OCI-M1 (cell line): ENCODE results near the gene ATG4A.

Experiments used
- DNase-seq: peaks from one replicate; lab custom pipeline; 2025; lab: John Stamatoyannopoulos, UW

ATG4A gene

DNA sequence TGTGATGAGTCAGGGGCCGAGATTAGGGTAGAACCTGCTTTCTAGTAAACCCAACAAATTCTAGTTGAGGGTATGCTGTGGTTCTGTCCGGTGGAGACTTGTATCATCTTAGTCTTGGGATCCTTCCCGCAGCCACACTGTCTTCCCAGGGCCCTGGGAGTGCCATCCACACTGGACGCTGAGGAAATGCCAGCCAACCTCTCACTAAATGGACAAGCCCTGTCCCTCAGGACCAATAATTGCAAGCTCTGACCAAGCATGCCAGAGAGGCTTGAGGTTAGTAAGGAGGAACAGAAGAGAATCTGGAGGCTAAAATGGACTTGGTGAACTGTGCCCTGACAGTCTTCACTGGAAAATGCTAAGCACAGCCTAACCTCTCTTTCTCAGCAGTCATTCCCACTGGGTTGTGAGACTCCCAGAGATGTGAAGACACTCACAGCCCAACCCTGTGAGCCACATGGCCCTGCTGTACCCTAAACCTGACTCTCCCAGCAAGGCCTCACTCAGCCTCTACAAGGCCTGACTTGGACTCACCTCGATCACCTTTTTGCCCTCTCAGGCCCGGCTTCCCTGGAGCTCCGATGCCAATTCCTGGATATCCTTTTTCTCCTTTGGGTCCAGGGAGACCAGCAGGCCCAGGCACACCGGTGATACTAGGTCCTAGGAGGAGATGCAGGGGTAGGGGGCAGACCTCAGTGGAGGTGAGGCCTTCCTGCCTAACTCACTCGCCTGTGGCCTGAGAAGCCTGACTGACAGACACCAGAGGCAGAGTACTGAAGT, 77.6 kb downstream of the ATG4A start:
- no peak for DNase-seq

DNA sequence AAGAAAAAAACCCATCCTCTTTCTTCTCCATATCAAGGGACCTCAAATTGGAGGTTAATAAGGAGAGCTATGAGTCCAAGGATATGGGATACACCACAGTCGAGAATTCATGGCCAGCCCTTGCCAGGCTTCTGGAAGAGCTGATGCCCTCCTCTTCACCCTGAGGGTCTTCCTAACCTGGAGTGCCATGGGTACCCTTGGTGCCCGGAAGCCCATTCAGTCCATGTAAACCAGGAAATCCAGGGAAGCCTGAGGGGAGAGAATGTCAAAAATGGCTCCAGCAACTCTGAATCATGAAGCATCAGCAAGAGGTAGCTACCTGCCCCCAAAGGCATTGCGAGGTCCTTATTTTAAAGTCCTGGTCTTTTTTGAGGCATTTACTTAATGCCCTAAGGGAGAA, 78.2 kb downstream of the ATG4A start:
- no peak for DNase-seq

DNA sequence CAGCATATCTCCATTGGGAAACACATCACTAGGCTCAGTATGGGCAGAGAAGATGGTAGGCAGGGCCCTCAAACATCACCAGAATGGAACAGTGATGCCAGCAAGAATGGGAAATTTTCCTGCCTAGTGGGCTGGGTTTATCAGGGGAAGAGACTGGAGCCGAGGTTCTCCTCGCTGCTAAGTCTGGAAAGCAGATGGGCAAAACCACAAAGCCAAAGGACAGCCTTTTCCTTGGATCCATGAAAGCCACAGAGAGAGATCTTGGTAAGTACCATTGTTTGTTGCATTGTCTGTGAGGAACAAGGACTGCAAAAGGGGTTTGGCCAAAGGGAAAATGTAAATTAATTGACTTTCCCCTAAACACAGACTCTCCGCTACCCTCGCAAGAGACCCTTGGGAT, 80.1 kb downstream of the ATG4A start:
- DNase-seq = no peak

DNA sequence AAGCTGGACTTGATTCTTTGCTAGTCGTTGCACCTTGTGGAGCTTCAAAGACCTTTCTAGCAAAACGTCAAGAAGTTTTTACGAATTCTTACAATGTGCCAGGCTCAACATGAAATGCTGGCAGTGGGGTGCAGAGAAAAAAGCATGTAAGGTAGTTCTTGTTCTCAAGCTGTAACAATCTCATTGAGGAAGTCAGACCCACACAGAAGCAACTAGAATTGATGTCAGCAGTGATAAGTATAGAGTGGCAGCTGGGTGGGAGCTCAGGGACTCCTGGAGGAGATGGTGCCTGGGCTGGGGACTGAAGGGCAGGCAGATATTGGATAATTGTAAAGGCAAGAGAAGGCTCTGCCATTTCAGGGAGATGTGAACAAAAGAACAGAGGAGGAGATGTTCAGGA, 82.3 kb downstream of the ATG4A start:
- DNase-seq = no peak

DNA sequence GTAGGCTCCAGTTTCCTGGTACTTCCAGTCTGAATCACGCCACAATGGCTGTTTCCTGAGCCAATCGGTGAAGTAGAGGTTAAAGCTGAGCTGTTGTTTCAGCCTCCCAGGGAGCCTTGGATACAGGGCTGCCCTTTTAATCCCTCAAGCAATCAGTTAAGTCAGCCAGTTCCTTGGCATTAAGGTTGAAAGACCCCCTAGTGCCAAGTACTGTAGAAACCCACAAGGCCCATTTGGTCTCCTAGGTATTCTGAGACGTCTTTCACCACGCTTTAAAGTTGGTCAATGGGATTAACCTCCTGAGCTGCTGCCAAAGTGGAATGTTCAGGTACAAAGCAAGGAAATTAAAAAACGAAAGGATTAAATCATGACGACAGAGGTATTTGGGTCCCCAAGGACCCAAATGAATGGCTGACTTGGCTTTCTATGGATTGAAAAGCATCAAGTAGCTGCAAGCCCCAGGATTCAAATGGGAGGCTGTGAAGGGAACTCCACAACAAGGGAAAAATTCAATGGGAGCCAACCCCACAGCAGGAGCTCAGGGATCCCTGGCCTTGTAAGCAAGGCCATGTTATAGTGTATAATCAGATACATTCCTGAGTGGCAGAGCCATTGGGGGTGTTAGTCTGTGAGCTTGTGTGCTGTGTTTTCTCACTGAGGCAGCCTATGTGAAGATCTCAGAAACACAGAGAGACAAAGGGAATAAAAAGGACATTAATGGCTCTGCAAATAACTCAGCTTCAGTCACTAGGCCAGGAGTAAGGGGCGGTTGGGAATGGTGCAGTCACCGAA, 86.0 kb downstream of the ATG4A start:
- no peak for DNase-seq

DNA sequence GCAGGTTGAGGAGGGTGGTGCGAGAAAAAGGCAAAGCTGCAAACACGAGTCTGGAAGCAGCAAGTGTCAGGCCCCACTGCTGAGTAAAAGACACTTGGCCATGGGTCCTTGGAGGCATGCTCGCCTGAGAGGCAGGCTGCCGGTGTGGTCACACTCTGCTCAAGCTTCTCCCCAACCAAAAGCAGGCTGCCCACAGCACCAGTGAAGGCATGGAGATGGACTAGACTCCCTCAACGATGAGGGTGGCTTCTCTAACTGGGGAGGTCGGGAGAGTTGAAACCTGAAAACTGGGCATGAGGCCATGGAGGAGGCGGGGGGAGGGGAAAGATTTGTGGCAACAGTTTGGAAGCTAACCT, 86.5 kb downstream of the ATG4A start:
- DNase-seq = no peak

DNA sequence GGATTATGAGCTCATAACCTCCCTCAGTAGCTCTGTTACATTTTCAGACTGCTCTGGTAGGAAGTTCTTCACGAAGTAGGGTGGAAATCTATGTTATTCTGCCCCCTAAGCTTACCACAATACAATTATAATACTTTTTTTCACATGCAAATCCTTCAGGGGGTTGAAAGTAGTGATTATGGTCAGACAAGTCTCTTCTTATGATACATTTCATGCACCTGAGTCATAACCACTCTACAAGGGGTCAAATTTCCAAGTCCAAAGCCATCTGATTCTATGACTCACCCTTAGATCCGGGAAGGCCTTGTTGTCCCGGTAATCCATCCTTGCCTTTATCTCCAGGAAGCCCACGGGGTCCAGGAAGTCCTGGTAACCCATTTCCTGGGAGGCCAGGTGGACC, 95.2 kb downstream of the ATG4A start:
- DNase-seq = no peak

DNA sequence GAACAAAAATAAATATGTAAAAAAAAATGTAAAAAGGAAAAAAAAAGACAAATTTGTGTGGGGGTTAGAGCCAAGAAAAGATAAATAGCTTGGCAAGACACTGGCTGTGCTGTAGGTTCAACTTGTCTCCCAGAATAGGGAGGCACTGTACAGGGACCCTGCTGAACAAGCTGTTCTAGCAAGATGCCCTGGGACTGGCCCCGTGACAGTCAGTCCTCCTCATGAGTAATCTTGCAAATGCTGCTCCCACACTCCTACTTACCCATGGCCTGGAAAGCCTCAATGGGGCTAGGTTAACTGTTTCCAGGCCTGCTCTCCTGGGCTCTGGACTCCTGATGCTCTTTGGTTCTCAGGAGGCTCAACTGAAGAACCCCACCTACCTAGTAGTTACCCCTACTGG, 106.8 kb downstream of the ATG4A start:
- DNase-seq = no peak

DNA sequence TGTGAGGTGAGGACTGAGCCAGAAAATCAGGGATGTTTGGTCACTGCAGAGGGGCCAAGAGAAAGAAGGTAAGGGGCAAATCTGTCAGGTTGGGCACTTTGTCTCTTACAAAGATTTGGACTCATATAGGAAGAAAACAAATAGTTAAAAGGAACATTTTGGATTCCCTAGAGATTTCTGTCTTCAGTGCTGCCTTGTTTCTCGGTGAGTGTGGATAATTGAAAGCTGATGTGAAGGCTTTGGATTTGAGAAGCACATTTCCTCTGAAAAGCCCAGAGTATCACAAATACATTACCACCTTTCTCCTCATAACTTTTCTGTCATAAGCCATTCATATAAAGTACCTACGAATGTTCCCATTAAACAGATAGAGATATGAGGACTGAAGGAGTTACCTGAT, 107.5 kb downstream of the ATG4A start:
- DNase-seq = no peak

DNA sequence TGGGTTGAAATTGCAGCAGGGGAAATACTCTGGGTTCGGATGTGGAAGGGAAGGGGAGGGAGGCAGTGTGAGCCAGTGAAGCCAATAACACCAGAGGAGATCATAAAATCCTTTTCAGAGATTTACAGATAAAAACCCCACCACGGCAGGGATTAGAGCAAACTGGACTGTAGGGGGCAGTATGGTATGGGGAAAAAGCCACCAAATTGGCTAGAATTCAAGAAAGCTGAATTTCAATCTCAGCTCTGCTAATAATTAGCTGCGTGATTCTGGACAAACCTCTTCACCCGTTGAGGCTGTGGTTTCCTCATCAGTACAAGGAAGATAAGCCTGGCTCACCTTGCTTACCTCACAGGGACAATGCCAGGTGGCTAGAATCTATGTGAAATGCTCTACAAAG, 108.1 kb downstream of the ATG4A start:
- peak; percentile 42 for DNase-seq

DNA sequence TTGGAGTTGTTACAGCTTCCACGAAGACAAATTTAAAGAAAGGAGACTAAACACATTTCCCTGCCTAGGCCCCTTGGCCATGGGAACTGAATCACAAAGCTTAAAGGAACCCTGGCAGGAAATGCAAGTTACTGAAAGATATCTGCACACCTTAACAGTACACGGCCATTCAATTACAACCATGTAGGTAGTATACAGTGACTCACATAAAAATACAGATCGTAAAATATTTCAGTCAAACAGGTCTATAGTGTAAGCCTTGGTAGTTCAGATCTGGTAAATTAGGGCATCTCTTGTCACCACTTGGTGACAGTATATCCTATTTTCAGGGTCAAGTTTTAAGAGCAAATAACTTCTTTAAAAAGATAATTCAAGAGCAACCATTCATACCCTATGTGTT, 112.0 kb downstream of the ATG4A start:
- DNase-seq = no peak
